Endothelial cell of umbilical vein (primary cell): ENCODE measurements around the gene ITGA2. TPM values are rescaled to one million over a fixed set of nuclear protein-coding genes. Genes with fewer than 3 reads are reported as not detected.

Experiments
- BruUV-seq: library from RNA; stranded (reverse); fragments of 400-500 nt; replicated peaks from 2 replicates; lab custom pipeline; 2021; lab: Mats Ljungman, UMichigan
- CTCF ChIA-PET: fragments of 300-600, 350-600 bp; sonication (Branson Sonifier 250); formaldehyde crosslinking; loops from one replicate; lab custom pipeline; 2021; ENCODE audit warnings: antibody characterized with exemption, inconsistent platforms; lab: Charles Lee
- POLR2A ChIA-PET: fragments of 300-600, 350-600 bp; sonication (Branson Sonifier 250); formaldehyde crosslinking; loops from one replicate; lab custom pipeline; 2021; ENCODE audit warnings: antibody characterized with exemption, inconsistent platforms; lab: Charles Lee
- DNase-seq: peaks from one replicate; pipeline ENCODE4 v3.0.0-alpha.2; 2011; ENCODE audit warnings: low read depth, low spot score
- FAIRE-seq: peaks from 2 replicates; lab custom pipeline; 2011; peaks lifted over from hg19 to GRCh38; lab: Jason Lieb, UNC
- H2AFZ ChIP-seq: 2 replicates; pipeline ENCODE4 v1.6.0; 2012; ENCODE audit warnings: low read depth, low read length, control low read depth, inconsistent platforms
- H3K27ac ChIP-seq: 2 replicates; pipeline ENCODE4 v1.5.1; 2011; ENCODE audit warnings: low read depth, mild to moderate bottlenecking, control low read depth, low read length, moderate library complexity; ENCODE audit not compliant: insufficient read depth
- H3K27me3 ChIP-seq, 2 experiments: 2 replicates each; pipeline versions ENCODE4 v1.6.0 to v1.6.1; 2011; ENCODE audit warnings: low read length in 2 of 2, mixed read lengths in 1 of 2; ENCODE audit not compliant: control insufficient read depth in 2 of 2, insufficient read depth in 2 of 2
- H3K36me3 ChIP-seq, 2 experiments: 2 replicates in 1 of 2; 3 replicates in 1 of 2; pipeline ENCODE4 v1.5.1; 2011; ENCODE audit warnings: low read length in 2 of 2, mild to moderate bottlenecking in 1 of 2, moderate library complexity in 1 of 2; ENCODE audit not compliant: control insufficient read depth in 2 of 2, insufficient read depth in 2 of 2; ENCODE audit errors: extremely low read depth in 1 of 2
- H3K4me1 ChIP-seq: 3 replicates; pipeline ENCODE4 v1.5.1; 2011; ENCODE audit warnings: mild to moderate bottlenecking, low read length; ENCODE audit not compliant: control insufficient read depth, insufficient read depth; ENCODE audit errors: extremely low read depth
- H3K4me2 ChIP-seq: 2 replicates; pipeline ENCODE4 v1.6.1; 2011; ENCODE audit warnings: low read length, control low read depth, mixed read lengths; ENCODE audit not compliant: insufficient read depth
- H3K4me3 ChIP-seq, 3 experiments: fragments of 200-600 bp in 1 of 3; sonication (generic), shearing (Covaris generic) in 1 of 3; replicated peaks in 1 of 3; 2 replicates each; pipeline ENCODE4 v1.5.1; 2011 to 2016; ENCODE audit warnings: control low read depth in 3 of 3, low read length in 3 of 3, mild to moderate bottlenecking in 2 of 3, inconsistent platforms in 1 of 3, low read depth in 1 of 3, moderate library complexity in 1 of 3; ENCODE audit not compliant: insufficient read depth in 1 of 3
- H3K79me2 ChIP-seq: 2 replicates; pipeline ENCODE4 v1.6.0; 2012; ENCODE audit warnings: low read length, inconsistent platforms; ENCODE audit not compliant: control insufficient read depth, insufficient read depth
- H3K9ac ChIP-seq: replicated peaks from 2 replicates; pipeline ENCODE3; 2011; ENCODE audit warnings: low read length, control low read depth; ENCODE audit not compliant: insufficient read depth; ENCODE audit errors: extremely low read depth
- H3K9me1 ChIP-seq: replicated peaks from 3 replicates; pipeline ENCODE4 v1.6.0; 2011; ENCODE audit warnings: mild to moderate bottlenecking, low read length; ENCODE audit not compliant: control insufficient read depth, insufficient read depth; ENCODE audit errors: extremely low read depth
- H3K9me3 ChIP-seq: replicated peaks from 2 replicates; pipeline ENCODE4 v1.5.1; 2012; ENCODE audit warnings: low read length, inconsistent platforms; ENCODE audit not compliant: control insufficient read depth, insufficient read depth
- H4K20me1 ChIP-seq: replicated peaks from 2 replicates; pipeline ENCODE3; 2011; ENCODE audit warnings: mild to moderate bottlenecking, low read length; ENCODE audit not compliant: control insufficient read depth, insufficient read depth; ENCODE audit errors: extremely low read depth
- CTCF ChIP-seq, 2 donors: IDR thresholded peaks; 1 replicate in 1 of 2; 2 replicates in 1 of 2; pipeline ENCODE4 v1.5.1; 2011; ENCODE audit warnings: low read length in 2 of 2, mild to moderate bottlenecking in 2 of 2, moderate library complexity in 2 of 2, control low read depth in 1 of 2, inconsistent platforms in 1 of 2, low read depth in 1 of 2; ENCODE audit not compliant: insufficient read depth in 1 of 2; ENCODE audit errors: extremely low read depth in 1 of 2
- EZH2 ChIP-seq: IDR thresholded peaks from 2 replicates; pipeline ENCODE4 v1.6.1; 2012; ENCODE audit warnings: borderline replicate concordance, low read depth, mild to moderate bottlenecking, moderate library complexity, low read length, inconsistent platforms; ENCODE audit not compliant: severe bottlenecking
- FOS ChIP-seq: IDR thresholded peaks from 2 replicates; pipeline ENCODE4 v1.6.1; 2011; ENCODE audit warnings: mild to moderate bottlenecking, low read length, moderate library complexity, borderline replicate concordance; ENCODE audit not compliant: insufficient read depth
- GATA2 ChIP-seq: IDR thresholded peaks from 2 replicates; pipeline ENCODE4 v1.7.0; 2011; ENCODE audit warnings: low read depth, mild to moderate bottlenecking, moderate library complexity, mixed read lengths, low read length; ENCODE audit not compliant: insufficient read length, insufficient read depth
- JUN ChIP-seq: IDR thresholded peaks from 2 replicates; pipeline ENCODE4 v1.6.1; 2011; ENCODE audit warnings: borderline replicate concordance, low read depth; ENCODE audit not compliant: insufficient read length, insufficient read depth
- MAX ChIP-seq: IDR thresholded peaks from 2 replicates; pipeline ENCODE4 v1.6.1; 2011; ENCODE audit not compliant: insufficient read depth, insufficient read length
- MYC ChIP-seq: IDR thresholded peaks from one replicate; pipeline ENCODE4 v1.6.1; 2011; ENCODE audit warnings: mild to moderate bottlenecking, low read depth, low read length
- POLR2A ChIP-seq: IDR thresholded peaks from 2 replicates; pipeline ENCODE4 v1.6.1; 2012; ENCODE audit warnings: low read depth, mild to moderate bottlenecking, control low read depth, low read length
- POLR2AphosphoS5 ChIP-seq: IDR thresholded peaks from 2 replicates; pipeline ENCODE4 v1.6.1; 2012; ENCODE audit warnings: low read depth, mild to moderate bottlenecking, control low read depth, low read length, moderate library complexity; ENCODE audit not compliant: insufficient read depth
- dilution Hi-C: fragments of 300-500 bp; cut with MboI; formaldehyde crosslinking; loops from one replicate; pipeline ENCODE4 v1.15.0; 2019; ENCODE audit warnings: low sequenced_read_pairs; ENCODE audit not compliant: extremely low pct_ligation_motif_present
- intact Hi-C: fragments of 100-400 bp; cut with micrococcal nuclease; formaldehyde crosslinking; loops from one replicate; pipeline ENCODE4 v1.10.0; 2022
- polyA plus RNA-seq, 4 experiments: library from polyadenylated mRNA; depleted of rRNA in 3 of 4; stranded (reverse) in 3 of 4; unstranded in 1 of 4; fragments of >200 nt; gene quantifications; 2 replicates each; pipeline versions ENCODE4 v1.2.1 to v1.2.3, GENCODE V29; 2011 to 2012; ENCODE audit warnings: missing spikeins in 1 of 4
- total RNA-seq: library from RNA; stranded (reverse); gene quantifications from 2 replicates; pipeline ENCODE4 v1.2.3, GENCODE V29; 2021

ITGA2 gene
- total and polyA plus RNA-seq, 2 donors (not counting 3 experiments of a cell fraction or from before 2014, with no cell fraction given), result 11.2 to 62.3 TPM

GRCh38 chr5:53023969-53024368 is 34.8 kb downstream of the ITGA2 start:
- intact Hi-C loops, result no loop called here
- no peak overlapping the region for H3K4me3 ChIP-seq
- CTCF ChIA-PET, result interaction anchor here (0.8 to 3.6 kb wide), 8 partner anchors 8 to 79 kb away, joined by 3 to 27 read pairs (median 5); no protein-coding TSS in a partner anchor
- peak overlapping the region; percentile 19 for H3K4me2 ChIP-seq
- peaks cover 35% of the 10 kb centered on the region for H3K4me1 ChIP-seq
- POLR2A ChIA-PET, result interaction anchor here (0.6 kb wide), 1 partner anchor 8 kb away, joined by 3 read pairs; no protein-coding TSS in a partner anchor
- no peaks in the 10 kb centered on the region for H3K9me3 ChIP-seq
- no peaks in the 10 kb centered on the region for H3K27me3 ChIP-seq
- H2AFZ ChIP-seq, result no peak overlapping the region
- no peaks in the 10 kb centered on the region for H3K36me3 ChIP-seq
- H3K27ac ChIP-seq, result no peak overlapping the region
- dilution Hi-C loops, result no loop called here
- H3K9me1 ChIP-seq, result no peaks in the 10 kb centered on the region
- DNase-seq (peak; percentile 52), FAIRE-seq (no peak)
- TF ChIP-seq MYC, result no peak
- no peak for TF ChIP-seq FOS
- no peak overlapping the region for H3K9ac ChIP-seq
- no TSS peak for BruUV-seq
- peaks cover 59% of the 10 kb centered on the region for H3K79me2 ChIP-seq
- H4K20me1 ChIP-seq, result no peaks in the 10 kb centered on the region

- Histone ChIP-seq H3K4me1 (peaks cover 38% of the 10 kb centered on the region), H3K4me3 (no peak overlapping the region), H3K9me3 (no peaks in the 10 kb centered on the region), H3K79me2 (peaks cover 59% of the 10 kb centered on the region), H2AFZ (no peak overlapping the region), H3K9ac (no peak overlapping the region), H4K20me1 (no peaks in the 10 kb centered on the region), H3K36me3 (no peaks in the 10 kb centered on the region), H3K27me3 (no peaks in the 10 kb centered on the region), H3K4me2 (no peak overlapping the region), H3K27ac (no peak overlapping the region), H3K9me1 (no peaks in the 10 kb centered on the region)
- dilution Hi-C loops, result no loop called here
- no peak for TF ChIP-seq JUN
- no peak for TF ChIP-seq POLR2AphosphoS5
- TF ChIP-seq POLR2A, result no peak
- no peak for TF ChIP-seq EZH2
- TF ChIP-seq GATA2, result no peak
- no peak for TF ChIP-seq MAX
- no peak for TF ChIP-seq MYC
- TF ChIP-seq FOS, result no peak
- TF ChIP-seq CTCF (IDR thresholded peaks at IDR 0.05; ENCODE audit: extremely low read depth in 1 of 2, insufficient read depth in 1 of 2, low read depth in 1 of 2, low read length in 2 of 2), result no peak
- intact Hi-C loops, result no loop called here
- FAIRE-seq (no peak), DNase-seq (no peak)
- no TSS peak for BruUV-seq
- POLR2A ChIA-PET, result no interaction called here
- CTCF ChIA-PET, result interaction anchor here (1.1 to 3.6 kb wide), 9 partner anchors 7 to 79 kb away, joined by 3 to 27 read pairs (median 5); no protein-coding TSS in a partner anchor
Observed at GRCh38 chr5:53024535-53024934, 35.4 kb downstream of the ITGA2 start.
